HEK293T (cell line): ENCODE data around the gene KLHL22.
"Not testable (repeated sequence)": the region's sequence is repeated elsewhere in the genome, so short reads cannot be mapped to it uniquely, and the experiment has no call there.

Experiments
- CTCF ChIA-PET: fragments of 350-600 bp; formaldehyde crosslinking; extraction: SDS; loops from one replicate; lab custom pipeline; 2021; ENCODE audit warnings: antibody characterized with exemption, inconsistent platforms; lab: Yijun Ruan, JAX
- POLR2A ChIA-PET: fragments of 350-600 bp; formaldehyde crosslinking; extraction: SDS; loops from one replicate; lab custom pipeline; 2020; ENCODE audit warnings: antibody characterized with exemption, inconsistent platforms; lab: Yijun Ruan, JAX
- DNase-seq: peaks from one replicate; pipeline ENCODE4 v3.0.0; 2012; ENCODE audit warnings: mixed read lengths; ENCODE audit errors: extremely low spot score
- ARNT ChIP-seq: fragments of 450-650 bp; IDR thresholded peaks from 2 replicates; pipeline ENCODE4 v1.6.1; 2017; ENCODE audit warnings: mild to moderate bottlenecking
- BHLHE40 ChIP-seq: fragments of 450-650 bp; IDR thresholded peaks from 2 replicates; pipeline ENCODE4 v1.6.1; 2016; ENCODE audit warnings: mild to moderate bottlenecking, moderate library complexity, borderline replicate concordance
- CTBP1 ChIP-seq: fragments of 450-650 bp; IDR thresholded peaks from 2 replicates; pipeline ENCODE4 v1.6.1; 2016; ENCODE audit warnings: borderline replicate concordance
- ELF4 ChIP-seq: fragments of 450-650 bp; IDR thresholded peaks from 2 replicates; pipeline ENCODE4 v1.6.1; 2017; ENCODE audit warnings: antibody characterized with exemption
- FOXA1 ChIP-seq: fragments of 450-650 bp; IDR thresholded peaks from 2 replicates; pipeline ENCODE4 v1.6.1; 2016; ENCODE audit warnings: mild to moderate bottlenecking
- FOXK2 ChIP-seq: fragments of 450-650 bp; IDR thresholded peaks from 2 replicates; pipeline ENCODE4 v1.6.1; 2016; ENCODE audit warnings: mild to moderate bottlenecking
- FOXM1 ChIP-seq: fragments of 450-650 bp; IDR thresholded peaks from 2 replicates; pipeline ENCODE4 v1.6.1; 2017; ENCODE audit warnings: mild to moderate bottlenecking, borderline replicate concordance
- HDGF ChIP-seq: fragments of 450-650 bp; IDR thresholded peaks from 2 replicates; pipeline ENCODE4 v1.6.1; 2017; ENCODE audit warnings: antibody characterized with exemption, borderline replicate concordance
- L3MBTL2 ChIP-seq: fragments of 450-650 bp; conservative IDR thresholded peaks from 2 replicates; pipeline ENCODE4 v1.6.1; 2016; ENCODE audit warnings: mild to moderate bottlenecking
- LEF1 ChIP-seq: fragments of 450-650 bp; IDR thresholded peaks from 2 replicates; pipeline ENCODE4 v1.6.1; 2017; ENCODE audit warnings: mild to moderate bottlenecking, borderline replicate concordance
- NFRKB ChIP-seq: fragments of 450-650 bp; IDR thresholded peaks from 2 replicates; pipeline ENCODE4 v1.6.1; 2016; ENCODE audit warnings: mild to moderate bottlenecking, moderate library complexity
- SP1 ChIP-seq: fragments of 450-650 bp; IDR thresholded peaks from 2 replicates; pipeline ENCODE4 v1.6.1; 2017
- SUZ12 ChIP-seq: fragments of 450-650 bp; IDR thresholded peaks from 2 replicates; pipeline ENCODE4 v1.6.1; 2016; ENCODE audit warnings: mild to moderate bottlenecking
- TARDBP ChIP-seq: fragments of 450-650 bp; IDR thresholded peaks from 2 replicates; pipeline ENCODE4 v1.6.1; 2016
- ZNF384 ChIP-seq: fragments of 450-650 bp; IDR thresholded peaks from 2 replicates; pipeline ENCODE4 v1.6.1; 2016
- TF ChIP-seq, protein P1 (sequence below): fragments of 450-650 bp; IDR thresholded peaks from 2 replicates; pipeline ENCODE4 v1.6.1; 2016

KLHL22 gene

DNA sequence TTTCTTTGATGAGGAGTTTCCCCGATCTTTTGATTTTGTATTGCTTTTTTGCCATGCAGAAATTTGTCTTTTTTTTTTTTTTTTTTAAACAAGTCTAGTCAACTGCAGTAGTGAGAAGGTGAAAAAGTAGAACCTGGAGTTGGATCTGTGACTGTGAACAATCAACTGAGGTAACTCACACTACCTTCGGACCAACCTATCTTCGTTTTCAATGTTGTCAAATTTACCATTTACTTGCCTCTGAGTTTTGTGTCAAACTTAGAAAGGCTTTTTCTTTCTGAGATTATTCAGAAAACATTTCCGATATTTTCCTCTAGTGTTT is 20.5 kb downstream of the KLHL22 start:
- ChIA-PET CTCF (no interaction called here), POLR2A (no interaction called here)
- no peak for TF ChIP-seq FOXM1
- TF ChIP-seq NFRKB, result no peak
- no peak for TF ChIP-seq FOXK2
- no peak for TF ChIP-seq ELF4
- no peak for TF ChIP-seq TARDBP
- no peak for TF ChIP-seq L3MBTL2
- DNase-seq, result no peak

DNA sequence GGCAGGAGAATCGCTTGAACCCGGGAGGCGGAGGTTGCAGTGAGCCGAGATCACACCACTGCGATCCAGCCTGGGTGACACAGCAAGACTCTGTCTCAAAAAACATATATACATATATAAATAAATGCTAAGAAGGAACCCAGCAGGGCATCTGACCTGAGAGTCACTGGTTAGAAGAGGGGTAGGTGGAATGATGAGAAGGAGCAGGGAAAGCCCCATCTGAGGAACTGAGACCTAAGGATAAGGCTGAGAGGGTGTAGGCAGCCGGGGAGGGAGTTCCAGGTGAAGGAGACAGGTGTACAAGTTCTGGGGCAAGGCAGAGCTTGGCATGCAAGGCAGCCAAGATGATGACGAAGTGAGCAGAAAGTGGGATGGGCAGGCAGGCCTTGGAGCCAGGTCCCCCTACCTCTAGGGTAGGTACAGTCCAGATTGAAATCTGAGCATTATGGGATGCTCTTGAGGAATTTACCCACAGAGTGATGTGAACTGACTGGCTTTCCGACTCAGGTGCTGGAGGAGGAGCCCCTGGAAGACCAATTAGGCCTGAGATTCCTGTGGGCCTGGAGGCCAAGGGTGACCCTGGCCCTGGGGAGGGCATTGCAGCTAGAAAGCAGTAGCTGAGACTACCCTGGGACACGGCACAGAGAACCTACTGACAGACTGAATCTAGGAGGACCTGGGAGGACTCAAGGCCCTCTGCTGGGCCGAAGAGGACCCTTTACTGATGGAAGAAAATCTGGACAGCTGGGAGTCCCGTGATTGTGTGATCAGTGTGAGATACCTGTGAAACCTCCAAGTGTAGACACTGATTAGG is 22.8 kb downstream of the KLHL22 start:
- POLR2A ChIA-PET, result no interaction called here
- no peak for DNase-seq
- TF ChIP-seq, protein P1, sequence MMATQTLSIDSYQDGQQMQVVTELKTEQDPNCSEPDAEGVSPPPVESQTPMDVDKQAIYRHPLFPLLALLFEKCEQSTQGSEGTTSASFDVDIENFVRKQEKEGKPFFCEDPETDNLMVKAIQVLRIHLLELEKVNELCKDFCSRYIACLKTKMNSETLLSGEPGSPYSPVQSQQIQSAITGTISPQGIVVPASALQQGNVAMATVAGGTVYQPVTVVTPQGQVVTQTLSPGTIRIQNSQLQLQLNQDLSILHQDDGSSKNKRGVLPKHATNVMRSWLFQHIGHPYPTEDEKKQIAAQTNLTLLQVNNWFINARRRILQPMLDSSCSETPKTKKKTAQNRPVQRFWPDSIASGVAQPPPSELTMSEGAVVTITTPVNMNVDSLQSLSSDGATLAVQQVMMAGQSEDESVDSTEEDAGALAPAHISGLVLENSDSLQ, result no peak
- TF ChIP-seq CTBP1 (no peak), L3MBTL2 (no peak), ZNF384 (no peak)
- CTCF ChIA-PET, result no interaction called here

DNA sequence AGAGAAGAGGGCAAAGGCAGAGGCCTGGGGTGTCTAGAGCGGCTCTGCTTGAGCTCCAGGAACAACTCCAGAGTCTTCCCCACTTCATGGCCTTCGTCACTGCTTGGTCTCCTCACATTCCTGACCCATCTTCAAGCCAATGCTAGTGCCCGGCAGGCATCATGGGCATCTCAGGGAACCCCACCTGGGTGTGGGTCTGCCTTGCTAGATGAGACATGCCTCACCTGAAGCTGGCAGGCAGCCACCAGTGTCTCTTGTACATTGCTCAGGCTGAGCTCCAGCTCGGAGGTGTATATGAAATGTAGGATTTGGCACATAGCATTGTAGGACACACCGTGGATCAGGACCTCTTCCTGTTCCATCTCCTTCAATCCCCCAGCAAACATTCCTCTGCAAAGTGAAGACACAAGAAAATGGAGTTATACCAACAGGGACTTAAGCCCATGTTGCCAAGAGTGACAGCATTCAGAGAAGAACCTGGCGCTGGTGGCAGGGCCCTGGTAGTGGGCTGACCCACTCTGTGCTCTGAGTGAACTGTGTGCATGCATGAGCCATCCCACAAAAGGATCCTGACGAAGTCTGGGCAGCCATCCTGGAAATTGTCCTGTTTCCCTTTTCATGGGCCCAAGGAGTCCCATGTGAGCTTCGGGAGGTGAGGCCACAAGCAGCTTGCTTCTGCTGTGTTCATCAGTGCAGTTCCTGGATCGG is 24.3 kb downstream of the KLHL22 start:
- ChIA-PET POLR2A (no interaction called here), CTCF (no interaction called here)
- TF ChIP-seq LEF1 (no peak), BHLHE40 (no peak), L3MBTL2 (no peak), FOXM1 (no peak), SP1 (no peak)
- no peak for DNase-seq

DNA sequence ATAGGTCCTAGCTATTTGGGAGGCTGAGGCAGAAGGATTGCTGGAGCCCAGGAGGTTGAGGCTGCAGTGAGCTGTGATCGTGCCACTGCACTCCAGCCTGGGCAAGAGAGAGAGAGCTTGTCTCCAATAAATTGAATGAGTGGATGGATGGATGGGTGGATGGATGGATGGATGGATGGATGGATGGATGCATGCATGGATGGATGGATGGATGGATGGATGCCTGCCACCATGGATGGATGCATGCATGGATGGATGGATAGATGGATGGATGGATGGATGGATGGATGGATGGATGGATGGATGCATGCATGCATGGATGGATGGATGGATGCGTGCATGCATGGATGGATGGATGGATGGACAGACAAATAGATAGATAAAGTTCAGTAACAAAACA is 25.1 kb downstream of the KLHL22 start:
- POLR2A ChIA-PET, DNase-seq: not testable (repeated sequence)
- CTCF ChIA-PET, result interaction anchor here (0.7 kb wide), 2 partner anchors 15 to 24 kb away, joined by 3 to 4 read pairs; no protein-coding TSS in a partner anchor

DNA sequence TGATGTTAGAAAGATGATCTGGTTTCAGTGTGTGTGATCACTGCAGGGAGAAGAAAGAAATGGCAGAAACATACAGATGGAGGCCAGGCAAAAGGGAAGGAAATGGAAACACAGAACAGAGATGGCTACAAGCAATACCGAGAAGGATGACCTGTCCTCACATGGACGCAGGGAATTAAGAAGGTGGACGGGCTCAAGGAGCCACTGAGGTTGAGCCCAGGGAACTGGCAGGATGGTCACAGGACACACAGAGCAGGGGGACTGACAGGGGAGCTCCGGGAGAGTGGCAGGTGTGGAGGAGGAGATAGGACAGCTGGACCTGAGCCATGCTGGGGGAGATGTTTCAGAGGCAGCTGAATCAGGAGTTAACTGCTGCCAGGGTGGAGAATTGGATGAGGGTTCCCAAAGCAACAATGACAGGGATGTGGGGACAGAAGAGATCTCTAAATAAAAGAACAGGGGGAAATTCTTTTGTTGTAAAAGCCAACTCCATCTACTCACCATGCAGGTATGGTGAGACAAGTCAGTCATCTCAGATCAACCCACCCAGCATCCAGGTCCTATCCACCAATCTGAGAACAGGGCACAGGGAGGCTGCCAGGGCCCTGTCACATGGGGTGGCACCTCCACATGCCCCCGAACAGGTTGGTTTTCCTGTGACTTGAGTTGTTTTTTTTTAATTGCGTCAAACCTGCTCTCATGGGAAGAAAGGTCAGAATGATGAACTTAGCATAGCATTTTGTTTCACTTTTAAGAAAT is 26.3 kb downstream of the KLHL22 start:
- POLR2A ChIA-PET, result no interaction called here
- DNase-seq, result no peak
- CTCF ChIA-PET, result interaction anchor here (0.6 kb wide), 1 partner anchor 51 kb away, joined by 4 read pairs; no protein-coding TSS in a partner anchor
- TF ChIP-seq NFRKB (no peak), ARNT (no peak), CTBP1 (no peak), HDGF (no peak), SP1 (no peak), SUZ12 (no peak)
- TF ChIP-seq, protein P1, result no peak

DNA sequence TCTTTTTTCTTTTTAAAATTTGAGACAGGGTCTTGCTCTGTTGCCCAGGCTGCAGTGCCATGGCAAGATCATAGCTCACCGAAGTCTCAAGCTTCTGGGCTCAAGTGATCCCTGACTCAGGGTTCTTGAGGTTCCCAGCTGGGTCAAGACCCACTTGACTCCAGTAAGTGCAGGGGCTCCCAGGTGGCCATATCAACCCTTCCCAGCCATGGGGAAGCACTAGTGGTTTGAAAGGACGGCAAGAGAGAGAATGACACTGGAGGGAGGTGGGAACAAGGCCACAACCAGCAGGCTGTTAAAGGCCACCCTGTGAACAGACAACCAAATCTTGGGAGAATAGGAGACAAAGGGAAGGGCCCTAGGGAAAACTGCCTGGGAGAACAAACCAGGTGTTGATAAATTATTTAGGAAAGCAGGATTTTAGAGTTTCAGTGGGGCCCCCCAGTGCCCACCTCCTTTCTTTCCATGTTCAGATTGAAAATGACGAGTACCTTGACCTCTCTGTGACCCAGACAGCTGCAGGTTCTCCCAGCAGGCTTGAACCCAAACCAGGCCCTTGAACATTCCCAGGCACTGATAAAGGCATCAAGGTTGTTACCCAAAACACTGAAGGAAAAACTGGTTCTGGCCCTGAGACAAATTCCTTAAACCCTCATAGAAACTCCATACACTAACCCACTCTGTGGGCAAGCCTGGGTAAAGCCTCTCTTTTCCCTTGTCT is 28.8 kb downstream of the KLHL22 start:
- ChIA-PET POLR2A (no interaction called here), CTCF (no interaction called here)
- TF ChIP-seq ELF4, result no peak
- no peak for TF ChIP-seq LEF1
- TF ChIP-seq FOXK2, result no peak
- TF ChIP-seq, protein P1, result no peak
- no peak for TF ChIP-seq SUZ12
- TF ChIP-seq FOXA1, result no peak
- no peak for TF ChIP-seq L3MBTL2
- TF ChIP-seq CTBP1, result no peak
- TF ChIP-seq NFRKB, result no peak
- TF ChIP-seq FOXM1, result no peak
- no peak for TF ChIP-seq SP1
- TF ChIP-seq ZNF384, result no peak
- TF ChIP-seq TARDBP, result no peak
- no peak for TF ChIP-seq BHLHE40
- no peak for TF ChIP-seq ARNT
- no peak for TF ChIP-seq HDGF
- no peak for DNase-seq
